Kasumi-1 (cell line): Measurements from ENCODE around the gene ADGRL2.

Experiments
- DNase-seq, 2 experiments: peaks; one replicate each; lab custom pipeline; 2025; lab: John Stamatoyannopoulos, UW

The ADGRL2 gene

GRCh38 chr1:81800695-81801650 is at the start of gene ADGRL2:
TSS of gene ADGRL2 (plus strand) at chr1:81800934. CDS start at chr1:81836985, 36,051 bp downstream.
- DNase-seq: peak; percentile 16 to 17

- DNase-seq: no peak
Observed at GRCh38 chr1:81752840-81753239, 47.9 kb upstream of the ADGRL2 start.

GRCh38 chr1:81754424-81754823 is 46.3 kb upstream of the ADGRL2 start:
- no peak for DNase-seq

GRCh38 chr1:81756872-81757271 is 43.9 kb upstream of the ADGRL2 start:
- no peak for DNase-seq

GRCh38 chr1:81757398-81758020 is 43.2 kb upstream of the ADGRL2 start:
- no peak for DNase-seq

GRCh38 chr1:81758181-81758580 is 42.6 kb upstream of the ADGRL2 start:
- DNase-seq: no peak

- peak; percentile 18 to 46 for DNase-seq
Observed at GRCh38 chr1:81760477-81761097, 40.1 kb upstream of the ADGRL2 start.

GRCh38 chr1:81775510-81775909 is 25.2 kb upstream of the ADGRL2 start:
- no peak for DNase-seq

GRCh38 chr1:81780705-81781454 is 19.9 kb upstream of the ADGRL2 start:
- DNase-seq: no peak

- DNase-seq: no peak
Observed at GRCh38 chr1:81781749-81782148, 19.0 kb upstream of the ADGRL2 start.

GRCh38 chr1:81792184-81792583 is 8.6 kb upstream of the ADGRL2 start:
- no peak for DNase-seq

GRCh38 chr1:81797701-81798100 is 3.0 kb upstream of the ADGRL2 start:
- no peak for DNase-seq

GRCh38 chr1:81799939-81800694 is 617 bp upstream of the ADGRL2 start:
- peak in 1 of 2 experiments; percentile 10 for DNase-seq

- no peak for DNase-seq
Observed at GRCh38 chr1:81801651-81802456, 1.1 kb downstream of the ADGRL2 start.

GRCh38 chr1:81802457-81802706 is 1.6 kb downstream of the ADGRL2 start:
- DNase-seq: no peak

- DNase-seq: no peak
Observed at GRCh38 chr1:81802707-81803430, 2.1 kb downstream of the ADGRL2 start.

- DNase-seq: no peak
Observed at GRCh38 chr1:81803431-81804110, 2.8 kb downstream of the ADGRL2 start.

- DNase-seq: no peak
Observed at GRCh38 chr1:81804312-81804711, 3.6 kb downstream of the ADGRL2 start.
